Activated CD8-positive, alpha-beta memory T cell treated with anti-CD3 and anti-CD28 coated beads, Interleukin-2, amount 50 U/mL, for 24 hours (primary cell): ENCODE results near the gene OSGEP.

Experiments used
- DNase-seq: peaks from one replicate; pipeline ENCODE4 v3.0.0-alpha.2; 2020; ENCODE audit errors: extremely low read depth

Gene OSGEP

DNA sequence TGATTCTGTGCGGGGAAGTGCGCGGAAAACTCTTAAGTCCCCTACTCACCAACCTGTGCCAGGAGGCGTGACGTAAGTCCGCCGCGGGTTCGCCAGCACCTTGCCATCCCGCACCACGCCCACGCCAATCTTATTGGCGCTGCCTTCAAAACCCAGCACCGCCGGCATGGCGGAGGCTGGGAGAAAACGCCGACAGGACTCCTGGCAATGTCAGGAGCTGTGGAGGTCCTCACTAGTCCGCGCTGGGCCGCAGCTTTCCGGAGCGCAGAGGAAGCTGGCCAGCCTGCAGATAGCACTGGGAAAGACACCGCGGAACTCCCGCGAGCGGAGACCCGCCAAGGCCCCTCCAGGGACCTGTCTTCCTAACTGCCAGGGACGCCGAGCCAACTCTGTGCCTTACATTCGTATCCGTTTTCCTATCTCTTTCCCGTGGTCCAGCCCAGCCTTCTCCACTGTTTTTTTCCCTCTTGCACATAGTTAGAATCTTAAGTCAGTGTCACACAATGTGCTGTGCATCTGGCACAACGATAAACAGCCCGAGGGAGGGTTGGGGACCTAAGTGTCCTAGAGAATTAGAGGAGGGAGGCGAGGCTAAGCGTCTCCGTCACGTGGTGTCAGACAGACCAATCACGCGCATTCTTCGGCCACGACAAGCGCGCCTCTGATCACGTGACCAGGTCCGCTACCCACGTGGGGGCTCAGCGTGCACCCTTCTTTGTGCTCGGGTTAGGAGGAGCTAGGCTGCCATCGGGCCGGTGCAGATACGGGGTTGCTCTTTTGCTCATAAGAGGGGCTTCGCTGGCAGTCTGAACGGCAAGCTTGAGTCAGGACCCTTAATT is at the start of gene OSGEP, which contains the start of gene APEX1:
Gene OSGEP (minus strand): TSS at position 297 of the 839 bp plus-strand sequence. CDS start 129 bp downstream, at position 168.
Gene APEX1 (plus strand): TSS at position 711 of the 839 bp plus-strand sequence. CDS start 420 bp downstream, outside the sequence.
- DNase-seq = peak; percentile 98

DNA sequence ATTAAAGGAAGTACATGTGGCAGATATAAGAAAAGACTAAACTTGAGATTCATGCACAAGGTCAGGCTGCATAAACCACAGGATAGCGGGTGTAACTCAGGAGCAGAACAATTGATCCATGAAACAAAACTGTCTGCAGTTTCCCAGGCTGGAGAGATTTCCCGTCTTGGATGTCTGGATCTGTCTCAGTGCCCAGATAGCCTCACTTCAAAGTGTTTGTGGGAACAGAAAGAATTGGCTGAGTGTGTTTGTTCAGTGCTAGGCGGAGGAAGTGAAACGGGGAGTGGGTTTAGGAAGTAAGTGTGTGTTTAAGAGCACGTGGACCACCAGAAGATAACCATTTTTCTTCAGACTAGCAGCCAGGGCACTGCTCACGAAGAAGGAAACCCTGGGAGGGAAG is 49.3 kb upstream of the OSGEP start:
- no peak for DNase-seq

- DNase-seq = no peak
Observed at GRCh38 chr14:20501346-20501745, 46.7 kb upstream of the OSGEP start.

GRCh38 chr14:20499881-20500280 is 45.3 kb upstream of the OSGEP start:
- no peak for DNase-seq

- DNase-seq = no peak
Observed at GRCh38 chr14:20499108-20499507, 44.5 kb upstream of the OSGEP start.

- no peak for DNase-seq
Observed at GRCh38 chr14:20498622-20499021, 44.0 kb upstream of the OSGEP start.

DNA sequence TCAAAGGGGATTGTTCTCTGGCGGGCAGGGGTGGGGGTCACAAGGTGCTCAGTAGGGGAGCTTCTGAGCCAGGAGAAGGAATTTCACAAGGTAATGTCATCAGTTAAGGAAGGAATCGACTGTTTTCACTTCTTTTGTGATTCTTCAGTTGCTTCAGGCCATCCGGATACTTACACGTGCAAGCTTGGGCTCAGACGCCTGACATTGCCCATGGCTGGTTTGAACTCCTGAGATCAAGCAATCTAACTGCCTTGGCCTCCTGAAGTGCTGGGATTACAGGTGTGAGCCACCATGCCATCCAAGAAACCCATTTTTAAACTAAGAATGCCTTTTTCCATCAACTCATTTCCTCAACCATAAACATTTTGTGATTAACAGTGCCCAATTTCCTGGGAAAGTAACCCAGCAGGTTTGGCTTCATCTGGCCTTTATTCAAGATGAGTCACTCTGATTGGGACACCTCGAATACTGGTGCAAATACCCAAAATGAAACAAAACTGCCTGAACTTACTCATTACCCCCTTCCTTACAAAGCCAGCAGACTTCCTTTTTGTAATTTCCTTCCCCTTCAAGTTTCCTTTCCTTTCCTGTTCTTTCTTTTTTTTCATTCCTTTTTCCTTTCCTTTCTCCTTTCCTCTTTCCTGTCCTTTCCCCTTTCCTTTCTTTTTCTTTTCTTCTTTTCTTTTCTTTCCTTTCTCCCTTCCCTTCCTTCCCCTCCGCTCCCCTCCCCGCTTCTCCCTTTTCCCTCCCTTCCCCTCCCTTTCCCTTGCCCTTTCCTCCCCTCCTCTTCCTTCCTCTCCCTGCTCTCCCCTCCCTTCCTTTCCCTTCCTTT is 40.5 kb upstream of the OSGEP start:
- no peak for DNase-seq

- no peak for DNase-seq
Observed at GRCh38 chr14:20493634-20494033, 39.0 kb upstream of the OSGEP start.

- DNase-seq = no peak
Observed at GRCh38 chr14:20492486-20492885, 37.9 kb upstream of the OSGEP start.

DNA sequence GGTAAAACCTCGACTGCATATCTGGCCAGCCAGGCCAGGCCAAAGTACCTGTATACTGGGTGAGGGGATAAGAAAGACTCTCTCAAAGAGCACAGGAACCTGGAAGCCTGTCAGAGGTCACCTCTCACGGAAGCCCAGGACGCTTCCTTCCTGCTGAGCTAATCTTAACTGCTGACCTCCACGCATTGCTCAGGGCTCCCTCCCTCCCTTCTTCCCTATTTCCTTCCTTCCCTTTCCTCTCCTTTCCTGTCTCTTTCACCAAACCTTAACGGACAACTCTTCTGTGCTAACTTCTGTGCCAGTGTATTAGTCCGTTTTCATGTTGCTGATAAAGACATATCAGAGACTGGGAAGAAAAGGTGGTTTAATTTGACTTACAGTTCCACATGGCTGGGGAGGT is 36.0 kb upstream of the OSGEP start:
- no peak for DNase-seq

GRCh38 chr14:20489093-20489994 is 34.7 kb upstream of the OSGEP start:
- no peak for DNase-seq

DNA sequence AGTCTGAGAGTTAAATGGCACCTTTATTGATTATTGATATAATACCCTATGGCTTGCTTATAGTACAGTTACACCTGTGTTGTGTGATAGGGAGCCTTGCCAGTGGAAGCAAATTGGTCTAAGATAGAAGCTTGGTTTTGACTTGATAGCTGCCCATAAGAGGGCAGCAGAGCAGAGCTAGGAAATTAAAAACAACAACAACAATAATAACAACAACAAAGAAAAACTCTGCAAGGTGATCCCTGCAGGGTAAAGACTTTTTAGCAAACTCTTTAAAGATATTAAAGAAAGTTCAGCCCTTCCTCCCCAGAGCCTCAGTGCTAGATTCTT is 32.7 kb upstream of the OSGEP start:
- no peak for DNase-seq

- DNase-seq = no peak
Observed at GRCh38 chr14:20486684-20487395, 32.2 kb upstream of the OSGEP start.

- no peak for DNase-seq
Observed at GRCh38 chr14:20485900-20486299, 31.3 kb upstream of the OSGEP start.

DNA sequence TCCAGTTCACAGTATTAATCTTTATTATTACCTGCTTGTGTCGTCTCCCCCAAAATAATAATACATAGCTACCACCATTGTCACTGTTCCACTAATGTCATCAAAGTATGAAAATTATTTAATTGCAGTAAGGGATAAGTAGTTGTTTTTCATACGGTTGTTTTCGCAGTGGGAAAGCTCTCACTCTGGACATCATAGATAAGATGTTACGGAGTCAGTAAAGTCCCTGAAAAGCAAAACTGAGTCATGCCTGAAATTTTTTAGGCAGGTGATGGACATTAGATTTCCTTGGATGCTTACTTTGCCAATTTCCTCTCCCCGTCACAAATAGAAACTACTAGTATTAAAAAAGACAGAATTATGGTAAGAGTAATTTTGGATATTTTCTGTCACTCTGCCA is 27.8 kb upstream of the OSGEP start:
- no peak for DNase-seq

GRCh38 chr14:20478894-20479293 is 24.3 kb upstream of the OSGEP start:
- no peak for DNase-seq

- no peak for DNase-seq
Observed at GRCh38 chr14:20477211-20477876, 22.7 kb upstream of the OSGEP start.

GRCh38 chr14:20476776-20477175 is 22.2 kb upstream of the OSGEP start:
- DNase-seq = no peak

DNA sequence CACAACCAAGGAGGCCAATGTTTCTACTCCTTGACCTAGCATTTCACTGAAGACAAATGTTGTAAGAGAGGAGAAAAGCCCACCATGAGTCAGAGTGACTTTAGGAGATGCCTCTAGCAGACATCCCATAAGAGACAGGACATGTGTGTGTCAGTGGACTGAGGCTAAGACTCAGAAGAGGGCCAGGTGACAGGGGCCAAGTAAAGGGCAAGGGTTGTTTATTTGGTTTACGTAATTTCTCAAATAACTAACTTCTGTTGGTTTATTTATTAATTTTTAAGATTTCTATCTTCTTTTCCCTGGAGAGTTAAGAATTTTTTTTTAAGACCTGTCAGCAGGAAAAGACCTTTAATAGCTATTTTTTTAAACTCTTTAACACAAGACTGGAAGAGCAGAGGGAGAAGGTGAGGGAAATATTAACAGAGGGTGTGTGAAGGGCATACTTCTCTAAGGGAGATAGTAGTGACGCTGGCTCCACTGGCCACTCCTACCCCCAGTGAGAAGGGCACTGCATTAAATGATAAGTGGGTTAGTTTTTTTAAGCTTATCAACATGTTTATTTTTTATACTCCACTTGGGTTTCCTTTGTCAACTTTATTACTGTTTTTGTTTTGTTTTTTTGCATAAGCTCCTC is 18.0 kb upstream of the OSGEP start:
- no peak for DNase-seq

DNA sequence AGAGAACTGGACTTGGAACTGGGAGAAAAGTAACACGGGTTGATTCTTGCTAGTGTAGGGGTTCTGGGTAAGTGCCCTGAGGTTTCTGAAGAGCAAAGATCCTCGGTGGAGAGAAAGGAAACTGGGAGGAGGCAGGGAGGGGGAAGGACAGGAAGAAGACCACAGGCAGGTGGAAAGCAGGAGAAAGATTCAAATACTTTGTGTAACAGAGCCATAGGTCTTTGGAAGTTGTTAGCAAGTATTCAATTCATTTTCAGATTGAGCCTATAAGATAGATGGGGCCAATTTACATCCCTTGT is 15.9 kb upstream of the OSGEP start:
- no peak for DNase-seq
